WTC11 (cell line): ENCODE data around the gene FTCDNL1. TPM values are rescaled to one million over a fixed set of nuclear protein-coding genes. Genes with fewer than 3 reads are reported as not detected.

ENCODE experiments used
- ATAC-seq: fragments of 200-7000 bp; cut with Tn5 transposase; 2 replicates; pipeline ENCODE4 v1.10.0; 2021; ENCODE audit warnings: mild to moderate bottlenecking, moderate library complexity
- CTCF ChIA-PET: fragments of 300-600 bp; sonication (Branson Sonifier 250); formaldehyde crosslinking; loops from one replicate; lab custom pipeline; 2021; ENCODE audit warnings: antibody characterized with exemption; lab: Charles Lee
- POLR2A ChIA-PET: fragments of 350-600 bp; sonication (Branson Sonifier 250); formaldehyde crosslinking; loops from one replicate; lab custom pipeline; 2021; ENCODE audit warnings: antibody characterized with exemption; lab: Charles Lee
- DNase-seq: peaks from one replicate; pipeline ENCODE4 v3.0.0; 2021; ENCODE audit warnings: low spot score
- H3K27ac Mint-ChIP-seq: 2 replicates; pipeline ENCODE4 v1.8.0; 2021; ENCODE audit warnings: mixed read lengths
- H3K27me3 Mint-ChIP-seq: 2 replicates; pipeline ENCODE4 v1.8.0; 2021; ENCODE audit warnings: low read depth, mild to moderate bottlenecking, moderate library complexity, mixed read lengths
- H3K36me3 Mint-ChIP-seq: 2 replicates; pipeline ENCODE4 v1.8.0; 2021; ENCODE audit warnings: mixed read lengths
- H3K4me1 Mint-ChIP-seq: 2 replicates; pipeline ENCODE4 v1.8.0; 2022; ENCODE audit warnings: mixed read lengths
- H3K4me3 Mint-ChIP-seq: 2 replicates; pipeline ENCODE4 v1.8.0; 2021; ENCODE audit warnings: mild to moderate bottlenecking, moderate library complexity, mixed read lengths
- H3K9me3 Mint-ChIP-seq: 2 replicates; pipeline ENCODE4 v1.8.0; 2021; ENCODE audit warnings: mixed read lengths
- HMGA2 ChIP-seq: fragments of 250-450 bp; sonication (Bioruptor Pico); IDR thresholded peaks from 2 replicates; pipeline ENCODE4 v1.4.0; 2021; ENCODE audit warnings: mild to moderate bottlenecking, moderate library complexity
- HMGXB4 ChIP-seq: sonication (generic); formaldehyde crosslinking; IDR thresholded peaks from 2 replicates; pipeline ENCODE4 v1.8.1; 2023; ENCODE audit warnings: mild to moderate bottlenecking, moderate library complexity, missing genetic modification reagents
- MLX ChIP-seq: sonication (generic); formaldehyde crosslinking; IDR thresholded peaks from 2 replicates; pipeline ENCODE4 v1.8.1; 2023; ENCODE audit warnings: mild to moderate bottlenecking, missing genetic modification reagents, moderate library complexity
- SMAD3 ChIP-seq: sonication (generic); formaldehyde crosslinking; IDR thresholded peaks from 2 replicates; pipeline ENCODE4 v1.8.0; 2022; ENCODE audit warnings: missing genetic modification reagents, mild to moderate bottlenecking, borderline replicate concordance
- SP1 ChIP-seq: sonication (generic); formaldehyde crosslinking; conservative IDR thresholded peaks from 2 replicates; pipeline ENCODE4 v1.8.1; 2022; ENCODE audit warnings: missing genetic modification reagents
- ZNF512 ChIP-seq: sonication (generic); formaldehyde crosslinking; IDR thresholded peaks from 2 replicates; pipeline ENCODE4 v1.8.1; 2022; ENCODE audit warnings: missing genetic modification reagents, borderline replicate concordance
- total RNA-seq: library from RNA; stranded (reverse); gene quantifications from 3 replicates; pipeline ENCODE4 v1.2.3, GENCODE V29; 2021
- TF ChIP-seq, protein P1 (sequence below): sonication (generic); formaldehyde crosslinking; IDR thresholded peaks from 2 replicates; pipeline ENCODE4 v1.8.0; 2022; ENCODE audit warnings: mild to moderate bottlenecking, missing genetic modification reagents
- TF ChIP-seq, protein P2 (sequence below): fragments of 250-450 bp; sonication (Bioruptor Pico); IDR thresholded peaks from 2 replicates; pipeline ENCODE4 v1.9.0; 2021; ENCODE audit warnings: mild to moderate bottlenecking, borderline replicate concordance
- TF ChIP-seq, protein P3 (sequence below): fragments of 200-600 bp; IDR thresholded peaks from 2 replicates; pipeline ENCODE4 v1.8.0; 2022; ENCODE audit warnings: antibody characterized with exemption

FTCDNL1 gene
- total RNA-seq, 1 experiment from 2014 or later = 0.85 TPM

DNA sequence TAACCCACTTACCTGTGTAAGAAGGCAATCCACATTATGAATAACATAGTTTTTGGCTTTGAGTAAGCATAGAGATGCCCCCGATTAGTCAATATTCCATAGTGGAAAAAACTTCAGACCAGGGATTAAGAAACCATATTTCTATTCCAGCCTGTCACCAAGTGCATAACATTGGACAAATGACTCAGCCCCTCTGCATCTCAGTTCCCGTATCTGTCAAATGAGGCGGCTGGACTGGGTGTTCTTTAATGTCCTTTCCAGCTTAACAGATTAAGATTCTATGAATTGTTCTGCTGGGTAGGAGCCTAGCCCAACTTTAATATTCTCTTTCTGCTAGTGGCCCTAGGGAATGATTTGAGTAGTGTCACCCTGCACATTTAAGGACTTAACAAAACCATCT, 11.8 kb upstream of the FTCDNL1 start:
- ChIA-PET POLR2A (no interaction called here), CTCF (interaction anchor here (1.0 to 1.4 kb wide), 2 partner anchors 12 to 158 kb away, joined by 3 to 6 read pairs; partner anchors contain the start of gene FTCDNL1)
- Mint-ChIP-seq H3K9me3 (no peaks in the 10 kb centered on the region), H3K27me3 (peaks cover 3% of the 10 kb centered on the region; the same call in 1 of the 2 replicates), H3K4me3 (no peak overlapping the region), H3K36me3 (no peaks in the 10 kb centered on the region), H3K4me1 (peaks cover 17% of the 10 kb centered on the region), H3K27ac (no peak overlapping the region)
- TF ChIP-seq MLX (CRISPR knock-in tag) (no peak), SMAD3 (no peak), HMGXB4 (CRISPR knock-in tag) (no peak), SP1 (CRISPR knock-in tag) (no peak), HMGA2 (CRISPR knock-in tag) (no peak)
- TF ChIP-seq, protein P1, sequence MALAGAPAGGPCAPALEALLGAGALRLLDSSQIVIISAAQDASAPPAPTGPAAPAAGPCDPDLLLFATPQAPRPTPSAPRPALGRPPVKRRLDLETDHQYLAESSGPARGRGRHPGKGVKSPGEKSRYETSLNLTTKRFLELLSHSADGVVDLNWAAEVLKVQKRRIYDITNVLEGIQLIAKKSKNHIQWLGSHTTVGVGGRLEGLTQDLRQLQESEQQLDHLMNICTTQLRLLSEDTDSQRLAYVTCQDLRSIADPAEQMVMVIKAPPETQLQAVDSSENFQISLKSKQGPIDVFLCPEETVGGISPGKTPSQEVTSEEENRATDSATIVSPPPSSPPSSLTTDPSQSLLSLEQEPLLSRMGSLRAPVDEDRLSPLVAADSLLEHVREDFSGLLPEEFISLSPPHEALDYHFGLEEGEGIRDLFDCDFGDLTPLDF (CRISPR knock-in tag) = no peak
- TF ChIP-seq, protein P2, sequence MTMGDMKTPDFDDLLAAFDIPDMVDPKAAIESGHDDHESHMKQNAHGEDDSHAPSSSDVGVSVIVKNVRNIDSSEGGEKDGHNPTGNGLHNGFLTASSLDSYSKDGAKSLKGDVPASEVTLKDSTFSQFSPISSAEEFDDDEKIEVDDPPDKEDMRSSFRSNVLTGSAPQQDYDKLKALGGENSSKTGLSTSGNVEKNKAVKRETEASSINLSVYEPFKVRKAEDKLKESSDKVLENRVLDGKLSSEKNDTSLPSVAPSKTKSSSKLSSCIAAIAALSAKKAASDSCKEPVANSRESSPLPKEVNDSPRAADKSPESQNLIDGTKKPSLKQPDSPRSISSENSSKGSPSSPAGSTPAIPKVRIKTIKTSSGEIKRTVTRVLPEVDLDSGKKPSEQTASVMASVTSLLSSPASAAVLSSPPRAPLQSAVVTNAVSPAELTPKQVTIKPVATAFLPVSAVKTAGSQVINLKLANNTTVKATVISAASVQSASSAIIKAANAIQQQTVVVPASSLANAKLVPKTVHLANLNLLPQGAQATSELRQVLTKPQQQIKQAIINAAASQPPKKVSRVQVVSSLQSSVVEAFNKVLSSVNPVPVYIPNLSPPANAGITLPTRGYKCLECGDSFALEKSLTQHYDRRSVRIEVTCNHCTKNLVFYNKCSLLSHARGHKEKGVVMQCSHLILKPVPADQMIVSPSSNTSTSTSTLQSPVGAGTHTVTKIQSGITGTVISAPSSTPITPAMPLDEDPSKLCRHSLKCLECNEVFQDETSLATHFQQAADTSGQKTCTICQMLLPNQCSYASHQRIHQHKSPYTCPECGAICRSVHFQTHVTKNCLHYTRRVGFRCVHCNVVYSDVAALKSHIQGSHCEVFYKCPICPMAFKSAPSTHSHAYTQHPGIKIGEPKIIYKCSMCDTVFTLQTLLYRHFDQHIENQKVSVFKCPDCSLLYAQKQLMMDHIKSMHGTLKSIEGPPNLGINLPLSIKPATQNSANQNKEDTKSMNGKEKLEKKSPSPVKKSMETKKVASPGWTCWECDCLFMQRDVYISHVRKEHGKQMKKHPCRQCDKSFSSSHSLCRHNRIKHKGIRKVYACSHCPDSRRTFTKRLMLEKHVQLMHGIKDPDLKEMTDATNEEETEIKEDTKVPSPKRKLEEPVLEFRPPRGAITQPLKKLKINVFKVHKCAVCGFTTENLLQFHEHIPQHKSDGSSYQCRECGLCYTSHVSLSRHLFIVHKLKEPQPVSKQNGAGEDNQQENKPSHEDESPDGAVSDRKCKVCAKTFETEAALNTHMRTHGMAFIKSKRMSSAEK (CRISPR knock-in tag) = no peak
- ATAC-seq (no peak), DNase-seq (no peak)

DNA sequence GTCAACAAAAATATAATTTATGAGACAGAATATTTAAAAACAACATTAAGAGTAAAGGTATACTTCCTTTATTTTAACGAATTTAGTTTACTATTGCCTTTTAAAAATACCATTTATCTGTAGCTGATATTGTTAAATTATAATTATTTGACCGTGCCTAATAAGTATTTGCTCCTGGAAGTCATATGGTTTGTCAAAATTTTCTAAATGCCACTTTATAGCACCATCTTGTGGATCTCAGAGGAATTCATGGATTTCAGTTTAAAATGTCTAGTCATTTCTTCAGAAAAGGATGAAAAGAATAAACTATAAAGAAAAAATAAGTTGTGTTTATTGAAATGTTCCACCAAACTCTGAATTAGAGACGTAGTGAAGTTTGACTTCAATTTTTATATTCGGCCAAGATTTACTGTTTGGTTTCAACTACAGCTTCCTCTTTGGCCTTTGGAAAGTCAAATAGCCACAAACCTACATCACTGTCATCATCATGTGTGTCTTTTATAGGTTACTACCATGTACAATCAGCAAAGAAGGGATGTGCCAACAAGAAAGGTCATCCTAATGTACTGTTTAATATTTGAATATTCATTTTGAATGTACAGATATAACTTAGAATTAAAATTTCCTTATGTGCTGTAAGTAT, 10.3 kb upstream of the FTCDNL1 start:
- ChIA-PET POLR2A (no interaction called here), CTCF (interaction anchor here (0.6 to 1.4 kb wide), 3 partner anchors 8 to 156 kb away, joined by 3 to 6 read pairs (median 4); no protein-coding TSS in a partner anchor)
- Mint-ChIP-seq H3K27me3 (no peaks in the 10 kb centered on the region; the same call in 1 of the 2 replicates), H3K4me1 (peaks cover 12% of the 10 kb centered on the region), H3K9me3 (no peaks in the 10 kb centered on the region), H3K36me3 (no peaks in the 10 kb centered on the region), H3K4me3 (no peak overlapping the region), H3K27ac (no peak overlapping the region)
- DNase-seq (no peak), ATAC-seq (no peak)
- TF ChIP-seq ZNF512 (CRISPR knock-in tag) = no peak
- TF ChIP-seq, protein P3, sequence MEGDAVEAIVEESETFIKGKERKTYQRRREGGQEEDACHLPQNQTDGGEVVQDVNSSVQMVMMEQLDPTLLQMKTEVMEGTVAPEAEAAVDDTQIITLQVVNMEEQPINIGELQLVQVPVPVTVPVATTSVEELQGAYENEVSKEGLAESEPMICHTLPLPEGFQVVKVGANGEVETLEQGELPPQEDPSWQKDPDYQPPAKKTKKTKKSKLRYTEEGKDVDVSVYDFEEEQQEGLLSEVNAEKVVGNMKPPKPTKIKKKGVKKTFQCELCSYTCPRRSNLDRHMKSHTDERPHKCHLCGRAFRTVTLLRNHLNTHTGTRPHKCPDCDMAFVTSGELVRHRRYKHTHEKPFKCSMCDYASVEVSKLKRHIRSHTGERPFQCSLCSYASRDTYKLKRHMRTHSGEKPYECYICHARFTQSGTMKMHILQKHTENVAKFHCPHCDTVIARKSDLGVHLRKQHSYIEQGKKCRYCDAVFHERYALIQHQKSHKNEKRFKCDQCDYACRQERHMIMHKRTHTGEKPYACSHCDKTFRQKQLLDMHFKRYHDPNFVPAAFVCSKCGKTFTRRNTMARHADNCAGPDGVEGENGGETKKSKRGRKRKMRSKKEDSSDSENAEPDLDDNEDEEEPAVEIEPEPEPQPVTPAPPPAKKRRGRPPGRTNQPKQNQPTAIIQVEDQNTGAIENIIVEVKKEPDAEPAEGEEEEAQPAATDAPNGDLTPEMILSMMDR = peak; percentile 46; the same call in 1 of the 2 replicates
